Activated CD4-positive, alpha-beta T cell treated with anti-CD3 and anti-CD28 coated beads, Interleukin-2, amount 50 U/mL, for 24 hours (primary cell): Measurements from ENCODE around the gene CALHM3.
"Not testable (repeated sequence)": the region's sequence is repeated elsewhere in the genome, so short reads cannot be mapped to it uniquely, and the experiment has no call there.

Source experiments
- DNase-seq, 2 donors: peaks; one replicate each; pipeline ENCODE4 v3.0.0-alpha.2; 2020; ENCODE audit warnings: low read depth in 1 of 2, low spot score in 1 of 2

CALHM3 gene

GRCh38 chr10:103502849-103503660, 24.0 kb upstream of the CALHM3 start:
- no peak for DNase-seq

GRCh38 chr10:103501186-103501585, 22.1 kb upstream of the CALHM3 start:
- no peak for DNase-seq

GRCh38 chr10:103500481-103500880, 21.4 kb upstream of the CALHM3 start:
- DNase-seq: no peak

- no peak for DNase-seq
These were observed 20.8 kb upstream of the CALHM3 start for GRCh38 chr10:103499881-103500280.

GRCh38 chr10:103498936-103499638, 20.0 kb upstream of the CALHM3 start:
- DNase-seq: no peak

GRCh38 chr10:103497161-103497915, 18.3 kb upstream of the CALHM3 start:
- no peak for DNase-seq

GRCh38 chr10:103495321-103495720, 16.3 kb upstream of the CALHM3 start:
- no peak for DNase-seq

GRCh38 chr10:103493916-103494877, 15.2 kb upstream of the CALHM3 start:
- no peak for DNase-seq

GRCh38 chr10:103493362-103493915, 14.4 kb upstream of the CALHM3 start, which contains the start of gene NEURL1:
Gene NEURL1 (plus strand): TSS chr10:103493705. CDS start chr10:103494388, 683 bp downstream.
- no peak for DNase-seq

- no peak for DNase-seq
These were observed 13.7 kb upstream of the CALHM3 start for GRCh38 chr10:103492655-103493261.

GRCh38 chr10:103491729-103492364, 12.8 kb upstream of the CALHM3 start:
- DNase-seq: no peak

- no peak for DNase-seq
These were observed 11.9 kb upstream of the CALHM3 start for GRCh38 chr10:103490986-103491314.

GRCh38 chr10:103487410-103487708, 8.3 kb upstream of the CALHM3 start:
- no peak for DNase-seq

- not testable (repeated sequence) for DNase-seq
These were observed 7.8 kb upstream of the CALHM3 start for GRCh38 chr10:103486635-103487409.

GRCh38 chr10:103481974-103482531, 3.0 kb upstream of the CALHM3 start:
- DNase-seq: peak in 1 of 2 donors; percentile 41

GRCh38 chr10:103480521-103480920, 1.5 kb upstream of the CALHM3 start:
- no peak for DNase-seq

- DNase-seq: no peak
These were observed 369 bp downstream of the CALHM3 start for GRCh38 chr10:103478671-103479070.

GRCh38 chr10:103476046-103476768, 2.8 kb downstream of the CALHM3 start:
- DNase-seq: no peak
